Measurements from ENCODE around the gene CSTPP1. TPM values are rescaled to one million over a fixed set of nuclear protein-coding genes. Genes with fewer than 3 reads are reported as not detected.

CSTPP1 gene
- total RNA-seq, 4 donors from 2014 or later, result 35.3 to 51.9 (median 39.7) TPM

GRCh38 chr11:47166368-47166767 lies 229.8 kb downstream of the CSTPP1 start:
- Histone ChIP-seq H3K9me3 (no peaks in the 10 kb centered on the region), H3K4me1 (peaks cover 0 to 12% (median 0%) of the 10 kb centered on the region in 4 donors), H3K4me3 (no peak overlapping the region), H3K27me3 (no peaks in the 10 kb centered on the region), H3K36me3 (peaks cover 6 to 82% (median 27%) of the 10 kb centered on the region in 3 donors), H3K27ac (no peak overlapping the region)
- DNase-seq (ENCODE audit: low spot score in 2 of 2), result no peak
- 75 to 97% methylated on average over 2 to 4 of the region's 5 CpGs for WGBS, 2 donors
- no peak for TF ChIP-seq POLR2A (IDR thresholded peaks at IDR 0.05)
- TF ChIP-seq CTCF (IDR thresholded peaks at IDR 0.05), result no peak
- no peak for TF ChIP-seq EP300 (IDR thresholded peaks at IDR 0.05)

- DNase-seq (ENCODE audit: low spot score in 2 of 2), result no peak
- 87 to 92% methylated on average over 16 of the region's 16 CpGs for WGBS, 2 donors
- H3K4me1 ChIP-seq, result peaks cover 3 to 50% (median 11%) of the 10 kb centered on the region in 4 donors
- H3K36me3 ChIP-seq, result peaks cover 9 to 90% (median 18%) of the 10 kb centered on the region in 3 donors
- no peaks in the 10 kb centered on the region for H3K9me3 ChIP-seq
- no peaks in the 10 kb centered on the region for H3K27me3 ChIP-seq
- no peak overlapping the region for H3K4me3 ChIP-seq
- TF ChIP-seq EP300 (IDR thresholded peaks at IDR 0.05), result no peak
- no peak for TF ChIP-seq CTCF (IDR thresholded peaks at IDR 0.05)
- TF ChIP-seq POLR2A (IDR thresholded peaks at IDR 0.05), result no peak
- no peak overlapping the region for H3K27ac ChIP-seq
Measured at GRCh38 chr11:47171061-47171838, 234.7 kb downstream of the CSTPP1 start.

- Histone ChIP-seq H3K27me3 (no peaks in the 10 kb centered on the region), H3K4me1 (peaks cover 3 to 50% (median 11%) of the 10 kb centered on the region in 4 donors), H3K27ac (no peak overlapping the region), H3K4me3 (no peak overlapping the region), H3K9me3 (no peaks in the 10 kb centered on the region), H3K36me3 (peaks cover 9 to 84% (median 18%) of the 10 kb centered on the region in 3 donors)
- no peak for TF ChIP-seq CTCF (IDR thresholded peaks at IDR 0.05)
- no peak for TF ChIP-seq EP300 (IDR thresholded peaks at IDR 0.05)
- TF ChIP-seq POLR2A (IDR thresholded peaks at IDR 0.05), result no peak
- 70 to 81% methylated on average over 8 of the region's 8 CpGs for WGBS, 2 donors
- DNase-seq (ENCODE audit: low spot score in 2 of 2), result no peak
Measured at GRCh38 chr11:47171856-47172255, 235.3 kb downstream of the CSTPP1 start.

GRCh38 chr11:47172740-47173336 lies 236.3 kb downstream of the CSTPP1 start:
- Histone ChIP-seq H3K4me1 (peaks cover 3 to 56% (median 16%) of the 10 kb centered on the region in 4 donors), H3K27ac (no peak overlapping the region), H3K27me3 (no peaks in the 10 kb centered on the region), H3K4me3 (no peak overlapping the region), H3K36me3 (peaks cover 8 to 75% (median 15%) of the 10 kb centered on the region in 3 donors), H3K9me3 (no peaks in the 10 kb centered on the region)
- no peak for DNase-seq (ENCODE audit: low spot score in 2 of 2)
- WGBS, 2 donors, result 66 to 77% methylated on average over 6 of the region's 6 CpGs
- TF ChIP-seq CTCF (IDR thresholded peaks at IDR 0.05), result no peak
- TF ChIP-seq POLR2A (IDR thresholded peaks at IDR 0.05), result no peak
- no peak for TF ChIP-seq EP300 (IDR thresholded peaks at IDR 0.05)

- no peak for DNase-seq (ENCODE audit: low spot score in 2 of 2)
- TF ChIP-seq POLR2A (IDR thresholded peaks at IDR 0.05), result no peak
- no peak for TF ChIP-seq CTCF (IDR thresholded peaks at IDR 0.05)
- TF ChIP-seq EP300 (IDR thresholded peaks at IDR 0.05), result no peak
- no peaks in the 10 kb centered on the region for H3K9me3 ChIP-seq
- H3K36me3 ChIP-seq, result peaks cover 0 to 69% (median 3%) of the 10 kb centered on the region in 3 donors
- 34% methylated on average over 14 of the region's 14 CpGs for WGBS, 2 donors
- H3K27me3 ChIP-seq, result no peaks in the 10 kb centered on the region
- H3K4me1 ChIP-seq, result peaks cover 3 to 81% (median 21%) of the 10 kb centered on the region in 4 donors
- H3K4me3 ChIP-seq, result peak overlapping the region; percentile 87 to 98 (median 93)
- peak overlapping the region; percentile 97 to 100 (median 98) for H3K27ac ChIP-seq
Measured at GRCh38 chr11:47175746-47176327, 239.3 kb downstream of the CSTPP1 start.

All from tibial nerve (tissue), 4 donors.